Prostate gland (tissue), 2 donors: ENCODE measurements around the gene KLRF2.

Source experiments
- POLR2A ChIP-seq: fragments of 450-650 bp; IDR thresholded peaks from one replicate; pipeline ENCODE4 v1.6.1; 2016; ENCODE audit warnings: antibody characterized with exemption, mild to moderate bottlenecking
- TF ChIP-seq, protein P1 (sequence below), 4 experiments: fragments of 200-600 bp in 2 of 4; fragments of 450-650 bp in 2 of 4; sonication (generic) in 2 of 4; IDR thresholded peaks; 1 replicate in 3 of 4; 2 replicates in 1 of 4; pipeline ENCODE4 v1.5.1; 2016 to 2019; ENCODE audit warnings: antibody characterized with exemption in 4 of 4, mild to moderate bottlenecking in 2 of 4, moderate library complexity in 2 of 4

DNA sequence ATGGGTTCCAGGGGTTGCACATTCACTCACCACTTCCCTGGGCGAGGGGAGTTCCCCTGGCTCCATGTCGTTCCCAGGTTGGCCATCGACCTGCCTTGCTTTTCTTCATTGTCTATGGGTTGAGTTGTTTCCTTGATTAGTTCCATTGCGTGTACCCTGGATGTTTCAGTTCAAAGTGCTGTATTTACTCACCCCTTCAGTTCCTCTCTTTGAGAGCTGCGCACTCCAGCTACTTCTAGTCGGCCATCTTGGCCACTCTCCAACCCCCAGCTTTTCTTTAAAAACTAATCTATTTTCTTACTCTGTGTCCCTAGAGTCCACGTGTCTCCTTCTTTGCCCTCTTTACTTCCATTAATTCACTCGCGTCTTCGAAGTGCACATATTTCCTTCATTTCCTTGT is 39.2 kb downstream of the KLRF2 start:
- no peak for TF ChIP-seq POLR2A
- TF ChIP-seq, protein P1, sequence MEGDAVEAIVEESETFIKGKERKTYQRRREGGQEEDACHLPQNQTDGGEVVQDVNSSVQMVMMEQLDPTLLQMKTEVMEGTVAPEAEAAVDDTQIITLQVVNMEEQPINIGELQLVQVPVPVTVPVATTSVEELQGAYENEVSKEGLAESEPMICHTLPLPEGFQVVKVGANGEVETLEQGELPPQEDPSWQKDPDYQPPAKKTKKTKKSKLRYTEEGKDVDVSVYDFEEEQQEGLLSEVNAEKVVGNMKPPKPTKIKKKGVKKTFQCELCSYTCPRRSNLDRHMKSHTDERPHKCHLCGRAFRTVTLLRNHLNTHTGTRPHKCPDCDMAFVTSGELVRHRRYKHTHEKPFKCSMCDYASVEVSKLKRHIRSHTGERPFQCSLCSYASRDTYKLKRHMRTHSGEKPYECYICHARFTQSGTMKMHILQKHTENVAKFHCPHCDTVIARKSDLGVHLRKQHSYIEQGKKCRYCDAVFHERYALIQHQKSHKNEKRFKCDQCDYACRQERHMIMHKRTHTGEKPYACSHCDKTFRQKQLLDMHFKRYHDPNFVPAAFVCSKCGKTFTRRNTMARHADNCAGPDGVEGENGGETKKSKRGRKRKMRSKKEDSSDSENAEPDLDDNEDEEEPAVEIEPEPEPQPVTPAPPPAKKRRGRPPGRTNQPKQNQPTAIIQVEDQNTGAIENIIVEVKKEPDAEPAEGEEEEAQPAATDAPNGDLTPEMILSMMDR (IDR thresholded peaks at IDR 0.05), result no peak
